GM08714 (cell line): ENCODE measurements around the gene FMNL2.
"Not testable (repeated sequence)": the region's sequence is repeated elsewhere in the genome, so short reads cannot be mapped to it uniquely, and the experiment has no call there.

ENCODE experiments used
- H3K4me3 ChIP-seq: fragments of 200-500 bp; sonication (Bioruptor generic); 2 replicates; pipeline ENCODE4 v1.5.1; 2014; ENCODE audit warnings: mild to moderate bottlenecking, low read length, inconsistent platforms
- ZNF274 ChIP-seq: IDR thresholded peaks from 2 replicates; pipeline ENCODE4 v1.6.1; 2012; ENCODE audit warnings: mild to moderate bottlenecking, low read depth, low read length

FMNL2 gene

GRCh38 chr2:152376385-152376784, 41.4 kb downstream of the FMNL2 start:
- TF ChIP-seq ZNF274: no peak
- H3K4me3 ChIP-seq: no peak overlapping the region

- TF ChIP-seq ZNF274: no peak
- H3K4me3 ChIP-seq: no peak overlapping the region
These were observed 42.0 kb downstream of the FMNL2 start for GRCh38 chr2:152376968-152377367.

- H3K4me3 ChIP-seq: no peak overlapping the region
- no peak for TF ChIP-seq ZNF274
These were observed 44.1 kb downstream of the FMNL2 start for GRCh38 chr2:152379089-152379488.

GRCh38 chr2:152380261-152381055, 45.5 kb downstream of the FMNL2 start:
- TF ChIP-seq ZNF274: no peak
- no peak overlapping the region for H3K4me3 ChIP-seq

GRCh38 chr2:152383702-152384101, 48.7 kb downstream of the FMNL2 start:
- H3K4me3 ChIP-seq: no peak overlapping the region
- no peak for TF ChIP-seq ZNF274

GRCh38 chr2:152384992-152385391, 50.0 kb downstream of the FMNL2 start:
- no peak overlapping the region for H3K4me3 ChIP-seq
- no peak for TF ChIP-seq ZNF274

- no peak overlapping the region for H3K4me3 ChIP-seq
- TF ChIP-seq ZNF274: no peak
These were observed 50.7 kb downstream of the FMNL2 start for GRCh38 chr2:152385650-152386049.

- no peak overlapping the region for H3K4me3 ChIP-seq
- TF ChIP-seq ZNF274: no peak
These were observed 51.3 kb downstream of the FMNL2 start for GRCh38 chr2:152386266-152386665.

- TF ChIP-seq ZNF274: no peak
- no peak overlapping the region for H3K4me3 ChIP-seq
These were observed 52.1 kb downstream of the FMNL2 start for GRCh38 chr2:152387041-152387440.

- not testable (repeated sequence) for H3K4me3 ChIP-seq
These were observed 53.3 kb downstream of the FMNL2 start for GRCh38 chr2:152388269-152388668.

GRCh38 chr2:152389483-152389882, 54.5 kb downstream of the FMNL2 start:
- no peak for TF ChIP-seq ZNF274
- no peak overlapping the region for H3K4me3 ChIP-seq

- TF ChIP-seq ZNF274: no peak
- H3K4me3 ChIP-seq: no peak overlapping the region
These were observed 55.9 kb downstream of the FMNL2 start for GRCh38 chr2:152390837-152391236.

GRCh38 chr2:152391318-152391717, 56.3 kb downstream of the FMNL2 start:
- no peak overlapping the region for H3K4me3 ChIP-seq
- no peak for TF ChIP-seq ZNF274

GRCh38 chr2:152393377-152393776, 58.4 kb downstream of the FMNL2 start:
- no peak for TF ChIP-seq ZNF274
- H3K4me3 ChIP-seq: no peak overlapping the region

GRCh38 chr2:152394326-152394725, 59.4 kb downstream of the FMNL2 start:
- no peak for TF ChIP-seq ZNF274
- H3K4me3 ChIP-seq: no peak overlapping the region

- no peak overlapping the region for H3K4me3 ChIP-seq
- TF ChIP-seq ZNF274: no peak
These were observed 60.1 kb downstream of the FMNL2 start for GRCh38 chr2:152395103-152395502.
